HepG2 (cell line): ENCODE results near the gene ABCB10. TPM values are rescaled to one million over a fixed set of nuclear protein-coding genes. Genes with fewer than 3 reads are reported as not detected.

Experiments used
- ATAC-seq: fragments of 200-7000 bp; cut with Tn5 transposase; 3 replicates; pipeline ENCODE4 v1.9.1; 2020; ENCODE audit warnings: mild to moderate bottlenecking, moderate library complexity
- BruUV-seq: library from RNA; stranded (reverse); fragments of 400-500 nt; replicated peaks from 2 replicates; lab custom pipeline; 2021; lab: Mats Ljungman, UMichigan
- CTCF ChIA-PET: fragments of 300-600 bp; formaldehyde crosslinking; extraction: SDS; loops from one replicate; lab custom pipeline; 2021; ENCODE audit warnings: low total read pairs, inconsistent platforms, low intra/inter-chr PET ratio; lab: Yijun Ruan, JAX
- POLR2A ChIA-PET: fragments of 350-600 bp; sonication (Branson Sonifier 250); formaldehyde crosslinking; loops from one replicate; lab custom pipeline; 2020; ENCODE audit warnings: antibody characterized with exemption, inconsistent platforms; lab: Yijun Ruan, JAX
- DNase-seq: peaks from one replicate; pipeline ENCODE4 v3.0.0-alpha.2; 2015; ENCODE audit warnings: low spot score
- FAIRE-seq: peaks from 3 replicates; lab custom pipeline; 2011; peaks lifted over from hg19 to GRCh38; lab: Jason Lieb, UNC
- H2AFZ ChIP-seq: one replicate; pipeline ENCODE4 v1.6.1; 2011; ENCODE audit warnings: low read length, inconsistent platforms
- H3K27ac ChIP-seq: fragments of 300-600 bp; 3 replicates; pipeline ENCODE4 v1.8.0; 2011; ENCODE audit warnings: mixed run types, mild to moderate bottlenecking, mixed read lengths, low read length, inconsistent platforms; ENCODE audit not compliant: insufficient read depth; ENCODE audit errors: extremely low read length
- H3K27me3 ChIP-seq, 2 experiments: fragments of 200-600 bp in 1 of 2; 2 replicates in 1 of 2; 3 replicates in 1 of 2; pipeline versions ENCODE4 v1.6.0 to v1.8.0; 2011; ENCODE audit warnings: low read length in 2 of 2, mild to moderate bottlenecking in 2 of 2, moderate library complexity in 2 of 2, inconsistent platforms in 1 of 2; ENCODE audit not compliant: insufficient read depth in 2 of 2, control insufficient read depth in 1 of 2
- H3K36me3 ChIP-seq, 2 experiments: fragments of 200-600 bp in 1 of 2; replicated peaks in 1 of 2; 2 replicates in 1 of 2; 3 replicates in 1 of 2; pipeline versions ENCODE4 v1.5.1 to v1.8.0; 2011; ENCODE audit warnings: low read length in 2 of 2, inconsistent platforms in 1 of 2; ENCODE audit not compliant: insufficient read depth in 2 of 2, control insufficient read depth in 1 of 2
- H3K4me1 ChIP-seq: 2 replicates; pipeline ENCODE4 v1.5.1; 2012; ENCODE audit warnings: low read length, inconsistent platforms; ENCODE audit not compliant: insufficient read depth
- H3K4me2 ChIP-seq: 2 replicates; pipeline ENCODE4 v1.6.0; 2011; ENCODE audit warnings: low read depth, low read length, inconsistent platforms
- H3K4me3 ChIP-seq, 3 experiments: fragments of 200-600 bp in 1 of 3; sonication (generic), shearing (Covaris generic) in 1 of 3; replicated peaks in 1 of 3; 2 replicates each; pipeline ENCODE4 v1.5.1; 2011 to 2016; ENCODE audit warnings: low read length in 3 of 3, inconsistent platforms in 2 of 3, low read depth in 2 of 3, mild to moderate bottlenecking in 2 of 3, control low read depth in 1 of 3, mixed read lengths in 1 of 3; ENCODE audit not compliant: insufficient read depth in 1 of 3
- H3K79me2 ChIP-seq: one replicate; pipeline ENCODE4 v1.6.1; 2011; ENCODE audit warnings: low read length, inconsistent platforms; ENCODE audit not compliant: insufficient read depth
- H3K9ac ChIP-seq: 2 replicates; pipeline ENCODE4 v1.6.0; 2011; ENCODE audit warnings: mild to moderate bottlenecking, low read depth, low read length, inconsistent platforms; ENCODE audit not compliant: insufficient read depth
- H3K9me3 ChIP-seq: 2 replicates; pipeline ENCODE4 v1.5.1; 2012; ENCODE audit warnings: mild to moderate bottlenecking, low read length
- H4K20me1 ChIP-seq: 2 replicates; pipeline ENCODE4 v1.6.0; 2011; ENCODE audit warnings: inconsistent platforms, mild to moderate bottlenecking, low read length, moderate library complexity; ENCODE audit not compliant: insufficient read depth
- BCL6 ChIP-seq: IDR thresholded peaks from 2 replicates; pipeline ENCODE4 v1.6.1; 2016; ENCODE audit warnings: missing genetic modification reagents, missing compliant biosample characterization
- HHEX ChIP-seq: IDR thresholded peaks from 2 replicates; pipeline ENCODE4 v1.6.1; 2016; ENCODE audit warnings: control low read depth
- MATR3 ChIP-seq: sonication (generic); formaldehyde crosslinking; IDR thresholded peaks from 2 replicates; pipeline ENCODE4 v1.4.0; 2020; ENCODE audit warnings: missing genetic modification reagents
- MBNL3 ChIP-seq: fragments of 250-450 bp; sonication (Bioruptor Pico); conservative IDR thresholded peaks from 2 replicates; pipeline ENCODE4 v1.8.0; 2022; ENCODE audit warnings: mild to moderate bottlenecking, inconsistent platforms
- MLLT10 ChIP-seq: sonication (generic); formaldehyde crosslinking; IDR thresholded peaks from 2 replicates; pipeline ENCODE4 v1.4.0; 2020; ENCODE audit warnings: missing genetic modification reagents
- RFXAP ChIP-seq: sonication (generic); formaldehyde crosslinking; IDR thresholded peaks from 2 replicates; pipeline ENCODE4 v1.4.0; 2020; ENCODE audit warnings: missing genetic modification reagents, borderline replicate concordance
- RORA ChIP-seq: sonication (generic); formaldehyde crosslinking; IDR thresholded peaks from 2 replicates; pipeline ENCODE4 v1.5.0; 2020; ENCODE audit warnings: mild to moderate bottlenecking, missing genetic modification reagents, moderate library complexity
- SMAD1 ChIP-seq: sonication (generic); formaldehyde crosslinking; IDR thresholded peaks from 2 replicates; pipeline ENCODE4 v1.4.0; 2020; ENCODE audit warnings: missing genetic modification reagents, low read depth, mild to moderate bottlenecking, borderline replicate concordance
- TCF7L2 ChIP-seq: IDR thresholded peaks from 2 replicates; pipeline ENCODE4 v1.6.1; 2011; ENCODE audit warnings: mild to moderate bottlenecking, low read depth, low read length, moderate library complexity
- ZNF724P ChIP-seq: sonication (generic); formaldehyde crosslinking; IDR thresholded peaks from 2 replicates; pipeline ENCODE4 v1.8.0; 2022; ENCODE audit warnings: missing genetic modification reagents, borderline replicate concordance
- WGBS: methylation state at CpG from one replicate; pipeline ENCODE4 v1.1.6; 2017; ENCODE audit warnings: low lambda C conversion rate; 5-methylcytosine and 5-hydroxymethylcytosine counted together
- in situ Hi-C: cut with HindIII; loops from 2 replicates; pipeline ENCODE4 v1.10.0; 2017; ENCODE audit warnings: low pct_unique_long_range_greater_than_20kb; ENCODE audit not compliant: extremely low pct_ligation_motif_present
- intact Hi-C: fragments of 100-400 bp; cut with micrococcal nuclease; formaldehyde crosslinking; loops from one replicate; pipeline ENCODE4 v1.10.0; 2022; ENCODE audit not compliant: unreplicated experiment
- polyA plus RNA-seq, 8 experiments: library from polyadenylated mRNA; depleted of rRNA in 3 of 8; stranded (reverse) in 7 of 8; unstranded in 1 of 8; fragments of >200 nt; fragmentation: Illumina TruSeq in 4 of 8; extraction: Trizol in 4 of 8; gene quantifications; 2 replicates each; pipeline versions ENCODE4 v1.2.1 to v1.2.3, GENCODE V29; 2011 to 2016; ENCODE audit warnings: low read depth in 4 of 8, missing spikeins in 1 of 8, mixed read lengths in 1 of 8; ENCODE audit not compliant: insufficient read depth in 1 of 8
- total RNA-seq, 5 experiments: library from RNA; depleted of rRNA; stranded (reverse); fragments of >200 nt; fragmentation: Illumina TruSeq; extraction: Trizol; gene quantifications; 2 replicates each; pipeline ENCODE4 v1.2.3, GENCODE V29; 2016; ENCODE audit warnings: low read depth in 1 of 5
- TF ChIP-seq, protein P1 (sequence below): sonication (generic); formaldehyde crosslinking; IDR thresholded peaks from 2 replicates; pipeline ENCODE4 v1.4.0; 2020; ENCODE audit warnings: missing genetic modification reagents, borderline replicate concordance

ABCB10 gene
- total and polyA plus RNA-seq, 2 of the 13 experiments (the other 11 are each of a cell fraction or from before 2014, with no cell fraction given) = 11.2 to 28.9 TPM

DNA sequence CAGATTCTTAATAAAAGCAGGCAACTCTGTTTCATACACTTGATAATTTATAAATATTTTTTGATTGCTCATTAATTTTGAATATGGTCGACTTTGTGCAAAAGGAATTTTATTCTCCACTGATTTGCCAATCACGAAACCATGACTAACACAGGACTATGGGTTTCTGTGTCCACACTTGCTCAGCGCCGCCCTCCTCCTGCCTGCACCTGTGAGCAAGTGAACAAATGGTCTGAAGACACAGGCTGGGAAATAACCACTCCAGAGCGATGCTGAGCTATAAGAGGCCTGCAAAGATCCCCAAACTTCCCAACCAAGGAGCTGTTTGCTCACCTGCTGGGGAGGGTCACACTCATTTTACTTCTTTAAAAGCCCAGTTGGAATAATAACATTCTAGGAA lies 19.6 kb downstream of the ABCB10 start:
- ChIA-PET CTCF (no interaction called here), POLR2A (no interaction called here)
- no peak overlapping the region for H3K4me3 ChIP-seq
- H2AFZ ChIP-seq = no peak overlapping the region
- H3K36me3 ChIP-seq = peaks cover 7 to 64% of the 10 kb centered on the region in 2 experiments
- no peaks in the 10 kb centered on the region for H3K79me2 ChIP-seq
- no peaks in the 10 kb centered on the region for H3K9me3 ChIP-seq
- in situ Hi-C loops = no loop called here
- no TSS peak for BruUV-seq
- intact Hi-C loops = no loop called here
- FAIRE-seq (no peak), ATAC-seq (no peak), DNase-seq (no peak)
- no peaks in the 10 kb centered on the region for H3K27me3 ChIP-seq
- H3K9ac ChIP-seq = no peak overlapping the region
- H3K4me2 ChIP-seq = no peak overlapping the region
- H3K4me1 ChIP-seq = no peaks in the 10 kb centered on the region
- no peak for TF ChIP-seq MATR3 (CRISPR knock-in tag)
- no peak for TF ChIP-seq SMAD1
- TF ChIP-seq MBNL3 (CRISPR knock-in tag) = no peak
- no peak for TF ChIP-seq RFXAP (CRISPR knock-in tag)
- TF ChIP-seq, protein P1, sequence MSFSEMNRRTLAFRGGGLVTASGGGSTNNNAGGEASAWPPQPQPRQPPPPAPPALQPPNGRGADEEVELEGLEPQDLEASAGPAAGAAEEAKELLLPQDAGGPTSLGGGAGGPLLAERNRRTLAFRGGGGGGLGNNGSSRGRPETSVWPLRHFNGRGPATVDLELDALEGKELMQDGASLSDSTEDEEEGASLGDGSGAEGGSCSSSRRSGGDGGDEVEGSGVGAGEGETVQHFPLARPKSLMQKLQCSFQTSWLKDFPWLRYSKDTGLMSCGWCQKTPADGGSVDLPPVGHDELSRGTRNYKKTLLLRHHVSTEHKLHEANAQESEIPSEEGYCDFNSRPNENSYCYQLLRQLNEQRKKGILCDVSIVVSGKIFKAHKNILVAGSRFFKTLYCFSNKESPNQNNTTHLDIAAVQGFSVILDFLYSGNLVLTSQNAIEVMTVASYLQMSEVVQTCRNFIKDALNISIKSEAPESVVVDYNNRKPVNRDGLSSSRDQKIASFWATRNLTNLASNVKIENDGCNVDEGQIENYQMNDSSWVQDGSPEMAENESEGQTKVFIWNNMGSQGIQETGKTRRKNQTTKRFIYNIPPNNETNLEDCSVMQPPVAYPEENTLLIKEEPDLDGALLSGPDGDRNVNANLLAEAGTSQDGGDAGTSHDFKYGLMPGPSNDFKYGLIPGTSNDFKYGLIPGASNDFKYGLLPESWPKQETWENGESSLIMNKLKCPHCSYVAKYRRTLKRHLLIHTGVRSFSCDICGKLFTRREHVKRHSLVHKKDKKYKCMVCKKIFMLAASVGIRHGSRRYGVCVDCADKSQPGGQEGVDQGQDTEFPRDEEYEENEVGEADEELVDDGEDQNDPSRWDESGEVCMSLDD (CRISPR knock-in tag) = no peak
- no peak for TF ChIP-seq ZNF724P
- H4K20me1 ChIP-seq = no peaks in the 10 kb centered on the region
- WGBS = 90% methylated on average over 5 of the region's 5 CpGs
- no peak overlapping the region for H3K27ac ChIP-seq

DNA sequence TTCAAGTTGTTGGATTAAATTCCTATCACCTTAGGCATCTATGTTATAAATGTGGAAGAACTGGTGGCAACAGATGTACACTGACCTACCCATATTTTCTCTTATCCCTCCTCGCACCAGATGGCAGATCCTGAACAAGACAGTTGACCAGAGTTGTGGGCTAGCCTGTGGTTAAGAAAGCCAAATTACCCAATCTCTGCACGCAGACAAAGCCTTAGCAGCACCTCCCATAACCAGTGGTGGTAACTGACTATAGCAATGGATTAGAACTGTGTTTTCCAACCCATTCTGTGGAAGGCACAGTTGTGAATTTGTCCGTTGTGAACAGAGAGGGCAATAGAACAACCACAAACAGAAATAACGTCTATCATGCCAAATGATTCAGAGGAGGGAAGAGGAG lies 20.6 kb downstream of the ABCB10 start:
- BruUV-seq = no TSS peak
- Histone ChIP-seq H4K20me1 (no peaks in the 10 kb centered on the region), H3K9ac (no peak overlapping the region), H3K36me3 (peaks cover 7 to 56% of the 10 kb centered on the region in 2 experiments), H3K4me3 (no peak overlapping the region), H3K79me2 (no peaks in the 10 kb centered on the region), H3K4me1 (no peaks in the 10 kb centered on the region), H3K27me3 (no peaks in the 10 kb centered on the region), H3K9me3 (no peaks in the 10 kb centered on the region), H2AFZ (no peak overlapping the region), H3K27ac (no peak overlapping the region), H3K4me2 (no peak overlapping the region)
- FAIRE-seq (no peak), ATAC-seq (no peak), DNase-seq (no peak)
- TF ChIP-seq HHEX (CRISPR knock-in tag) (no peak), BCL6 (no peak), RORA (CRISPR knock-in tag) (no peak), TCF7L2 (no peak), MLLT10 (no peak)
- intact Hi-C loops (no loop called here), in situ Hi-C loops (no loop called here)
- CTCF ChIA-PET = no interaction called here
- POLR2A ChIA-PET = no interaction called here
- whole genome bisulfite sequencing = 99% methylated on average over 4 of the region's 4 CpGs
